HCT116 (cell line): ENCODE data around the gene DRD4. TPM values are rescaled to one million over a fixed set of nuclear protein-coding genes. Genes with fewer than 3 reads are reported as not detected.

Source experiments
- ATAC-seq: fragments of 200-7000 bp; cut with Tn5 transposase; 2 replicates; pipeline ENCODE4 v1.9.1; 2020; ENCODE audit warnings: mild to moderate bottlenecking, moderate library complexity
- BruUV-seq: library from RNA; stranded (reverse); fragments of 400-500 nt; replicated peaks from 2 replicates; lab custom pipeline; 2021; lab: Mats Ljungman, UMichigan
- CTCF ChIA-PET: fragments of 300-600 bp; sonication (Branson Sonifier 250); formaldehyde crosslinking; loops from one replicate; lab custom pipeline; 2021; ENCODE audit warnings: antibody characterized with exemption; lab: Charles Lee
- POLR2A ChIA-PET: fragments of 300-600, 350-600 bp; sonication (Branson Sonifier 250); formaldehyde crosslinking; loops from one replicate; lab custom pipeline; 2021; ENCODE audit warnings: antibody characterized with exemption; lab: Charles Lee
- RAD21 ChIA-PET, 2 experiments: fragments of 300-600 bp; sonication (Branson Sonifier 250); formaldehyde crosslinking; loops; one replicate each; lab custom pipeline; 2023; ENCODE audit warnings: low total read pairs in 2 of 2; ENCODE audit not compliant: uncharacterized antibody in 2 of 2, unreplicated experiment in 2 of 2, low non-redundant PET in 1 of 2; lab: Charles Lee
- DNase-seq: peaks from one replicate; pipeline ENCODE4 v3.0.0-alpha.2; 2010; ENCODE audit warnings: low read depth, low spot score
- H2AFZ ChIP-seq: fragments of 200-600 bp; shearing (Covaris generic), sonication (generic); 2 replicates; pipeline ENCODE4 v1.6.1; 2017; ENCODE audit warnings: low read depth, mixed run types, mixed read lengths, antibody characterized with exemption, low read length; ENCODE audit not compliant: poor library complexity, severe bottlenecking
- H3K27ac ChIP-seq: 2 replicates; pipeline ENCODE4 v1.5.1; 2012; ENCODE audit warnings: low read depth, low read length
- H3K27me3 ChIP-seq: fragments of 200-600 bp; sonication (generic); 2 replicates; pipeline ENCODE4 v1.6.1; 2016; ENCODE audit warnings: mixed run types, low read length, mixed read lengths; ENCODE audit not compliant: insufficient read depth
- H3K36me3 ChIP-seq, 2 experiments: fragments of 200-500 bp in 1 of 2; fragments of 200-600 bp in 1 of 2; sonication (Bioruptor generic) in 1 of 2; sonication (generic) in 1 of 2; 2 replicates each; pipeline versions ENCODE4 v1.5.1 to v1.6.1; 2014 to 2016; ENCODE audit warnings: low read length in 2 of 2, inconsistent platforms in 1 of 2, mixed read lengths in 1 of 2, mixed run types in 1 of 2; ENCODE audit not compliant: insufficient read depth in 2 of 2, control insufficient read depth in 1 of 2
- H3K4me1 ChIP-seq, 2 experiments: fragments of 200-600 bp in 1 of 2; sonication (generic) in 1 of 2; 2 replicates each; pipeline versions ENCODE4 v1.5.1 to v1.6.1; 2012 to 2017; ENCODE audit warnings: low read length in 2 of 2, inconsistent platforms in 1 of 2, mild to moderate bottlenecking in 1 of 2, mixed read lengths in 1 of 2, mixed run types in 1 of 2, moderate library complexity in 1 of 2; ENCODE audit not compliant: insufficient read depth in 2 of 2, control insufficient read depth in 1 of 2
- H3K4me2 ChIP-seq: fragments of 200-600 bp; sonication (generic); 2 replicates; pipeline ENCODE4 v1.6.1; 2017; ENCODE audit warnings: mixed run types, low read length, mixed read lengths
- H3K4me3 ChIP-seq, 2 experiments: fragments of 200-600 bp in 1 of 2; sonication (generic) in 1 of 2; replicated peaks in 1 of 2; 2 replicates each; pipeline ENCODE4 v1.5.1; 2011 to 2016; ENCODE audit warnings: low read length in 2 of 2, control low read depth in 1 of 2, low read depth in 1 of 2, mild to moderate bottlenecking in 1 of 2, mixed read lengths in 1 of 2, mixed run types in 1 of 2
- H3K79me2 ChIP-seq: fragments of 200-600 bp; sonication (generic); 2 replicates; pipeline ENCODE4 v1.6.1; 2017; ENCODE audit warnings: mild to moderate bottlenecking, mixed run types, low read length, moderate library complexity, mixed read lengths; ENCODE audit not compliant: insufficient read depth
- H3K9ac ChIP-seq: fragments of 200-600 bp; sonication (generic); 2 replicates; pipeline ENCODE4 v1.6.1; 2016; ENCODE audit warnings: low read length, mixed read lengths
- H3K9me2 ChIP-seq: fragments of 200-600 bp; sonication (generic), shearing (Covaris generic); 2 replicates; pipeline ENCODE4 v1.6.1; 2017; ENCODE audit warnings: mixed run types, mild to moderate bottlenecking, moderate library complexity; ENCODE audit not compliant: insufficient read depth
- H3K9me3 ChIP-seq, 2 experiments: fragments of 200-500 bp in 1 of 2; fragments of 200-600 bp in 1 of 2; sonication (Bioruptor generic) in 1 of 2; sonication (generic) in 1 of 2; 2 replicates each; pipeline ENCODE4 v1.6.1; 2014 to 2017; ENCODE audit warnings: low read length in 2 of 2, mixed read lengths in 2 of 2, inconsistent platforms in 1 of 2, low read depth in 1 of 2, mild to moderate bottlenecking in 1 of 2, mixed run types in 1 of 2, moderate library complexity in 1 of 2; ENCODE audit not compliant: control insufficient read depth in 1 of 2, insufficient read depth in 1 of 2
- H4K20me1 ChIP-seq: fragments of 200-600 bp; sonication (generic), shearing (Covaris generic); 2 replicates; pipeline ENCODE4 v1.6.1; 2017; ENCODE audit warnings: mixed run types, mild to moderate bottlenecking, moderate library complexity; ENCODE audit not compliant: insufficient read depth
- CBX3 ChIP-seq: IDR thresholded peaks from 2 replicates; pipeline ENCODE4 v1.6.1; 2012; ENCODE audit warnings: low read depth
- CTCF ChIP-seq, 3 experiments: fragments of 200-600 bp in 1 of 3; sonication (generic) in 1 of 3; IDR thresholded peaks in 2 of 3; conservative IDR thresholded peaks in 1 of 3; 2 replicates each; pipeline ENCODE4 v1.5.1; 2012 to 2017; ENCODE audit warnings: low read depth in 2 of 3, low read length in 2 of 3, antibody characterized with exemption in 1 of 3, borderline replicate concordance in 1 of 3, control low read depth in 1 of 3, mild to moderate bottlenecking in 1 of 3, mixed read lengths in 1 of 3, mixed run types in 1 of 3, moderate library complexity in 1 of 3; ENCODE audit not compliant: insufficient read depth in 1 of 3
- EGR1 ChIP-seq: IDR thresholded peaks from 2 replicates; pipeline ENCODE4 v1.6.1; 2012; ENCODE audit warnings: low read depth
- ELF1 ChIP-seq: IDR thresholded peaks from 2 replicates; pipeline ENCODE4 v1.6.1; 2012; ENCODE audit warnings: low read depth, borderline replicate concordance
- FOSL1 ChIP-seq: IDR thresholded peaks from 2 replicates; pipeline ENCODE4 v1.6.1; 2012; ENCODE audit warnings: low read depth
- MAX ChIP-seq: IDR thresholded peaks from 2 replicates; pipeline ENCODE4 v1.6.1; 2012
- POLR2AphosphoS5 ChIP-seq: IDR thresholded peaks from 2 replicates; pipeline ENCODE4 v1.6.1; 2011; ENCODE audit warnings: mild to moderate bottlenecking, low read depth, low read length, moderate library complexity
- RAD21 ChIP-seq: IDR thresholded peaks from 2 replicates; pipeline ENCODE4 v1.6.1; 2012; ENCODE audit warnings: low read depth, mild to moderate bottlenecking
- SIN3A ChIP-seq: IDR thresholded peaks from 2 replicates; pipeline ENCODE4 v1.6.1; 2012; ENCODE audit warnings: low read depth
- SP1 ChIP-seq: IDR thresholded peaks from 2 replicates; pipeline ENCODE4 v1.6.1; 2012; ENCODE audit warnings: low read depth
- SRF ChIP-seq: IDR thresholded peaks from 2 replicates; pipeline ENCODE4 v1.6.1; 2012; ENCODE audit warnings: low read depth
- YY1 ChIP-seq: IDR thresholded peaks from 2 replicates; pipeline ENCODE4 v1.6.1; 2011; ENCODE audit warnings: low read length, low read depth, moderate library complexity, mild to moderate bottlenecking; ENCODE audit not compliant: insufficient replicate concordance; ENCODE audit errors: extremely low read depth
- ZFX ChIP-seq: fragments of 450-650 bp; IDR thresholded peaks from 2 replicates; pipeline ENCODE4 v1.6.1; 2017
- intact Hi-C: fragments of 100-400 bp; cut with micrococcal nuclease; formaldehyde crosslinking; loops from 2 replicates; pipeline ENCODE4 v1.10.0; 2022
- total RNA-seq: library from RNA; stranded (reverse); gene quantifications from one replicate; pipeline ENCODE4 v1.2.1, GENCODE V29; 2021; ENCODE audit not compliant: unreplicated experiment
- TF ChIP-seq, protein P1 (sequence below): IDR thresholded peaks from 2 replicates; pipeline ENCODE4 v1.6.1; 2012; ENCODE audit warnings: low read depth
- TF ChIP-seq, protein P2 (sequence below): IDR thresholded peaks from 2 replicates; pipeline ENCODE4 v1.6.1; 2012

DRD4 gene
- total RNA-seq, 1 experiment from 2014 or later, result 2.4 TPM

DNA sequence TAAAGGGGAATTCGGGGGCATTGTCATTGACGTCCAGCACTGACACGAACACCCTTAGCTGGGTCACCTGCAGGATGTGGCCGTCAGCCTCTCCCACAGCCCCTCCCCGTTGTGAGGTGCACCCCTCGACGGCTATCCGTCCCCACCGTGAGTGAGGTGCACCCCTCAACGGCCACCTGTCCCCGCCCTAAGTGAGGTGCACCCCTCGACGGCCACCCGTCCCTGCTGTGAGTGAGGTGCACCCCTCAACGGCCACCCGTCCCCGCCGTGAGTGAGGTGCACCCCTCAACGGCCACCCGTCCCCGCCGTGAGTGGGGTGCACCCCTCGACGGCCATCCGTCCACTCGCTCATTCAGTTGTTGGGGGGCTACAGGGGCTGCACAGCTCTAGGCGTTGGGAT is 15.2 kb upstream of the DRD4 start:
- H3K27me3 ChIP-seq, result no peaks in the 10 kb centered on the region
- H3K4me2 ChIP-seq, result no peak overlapping the region
- no peak overlapping the region for H3K4me3 ChIP-seq
- BruUV-seq, result no TSS peak
- no peak for TF ChIP-seq YY1
- no peak for TF ChIP-seq POLR2AphosphoS5
- TF ChIP-seq FOSL1, result no peak
- no peak for TF ChIP-seq ELF1
- TF ChIP-seq, protein P1, sequence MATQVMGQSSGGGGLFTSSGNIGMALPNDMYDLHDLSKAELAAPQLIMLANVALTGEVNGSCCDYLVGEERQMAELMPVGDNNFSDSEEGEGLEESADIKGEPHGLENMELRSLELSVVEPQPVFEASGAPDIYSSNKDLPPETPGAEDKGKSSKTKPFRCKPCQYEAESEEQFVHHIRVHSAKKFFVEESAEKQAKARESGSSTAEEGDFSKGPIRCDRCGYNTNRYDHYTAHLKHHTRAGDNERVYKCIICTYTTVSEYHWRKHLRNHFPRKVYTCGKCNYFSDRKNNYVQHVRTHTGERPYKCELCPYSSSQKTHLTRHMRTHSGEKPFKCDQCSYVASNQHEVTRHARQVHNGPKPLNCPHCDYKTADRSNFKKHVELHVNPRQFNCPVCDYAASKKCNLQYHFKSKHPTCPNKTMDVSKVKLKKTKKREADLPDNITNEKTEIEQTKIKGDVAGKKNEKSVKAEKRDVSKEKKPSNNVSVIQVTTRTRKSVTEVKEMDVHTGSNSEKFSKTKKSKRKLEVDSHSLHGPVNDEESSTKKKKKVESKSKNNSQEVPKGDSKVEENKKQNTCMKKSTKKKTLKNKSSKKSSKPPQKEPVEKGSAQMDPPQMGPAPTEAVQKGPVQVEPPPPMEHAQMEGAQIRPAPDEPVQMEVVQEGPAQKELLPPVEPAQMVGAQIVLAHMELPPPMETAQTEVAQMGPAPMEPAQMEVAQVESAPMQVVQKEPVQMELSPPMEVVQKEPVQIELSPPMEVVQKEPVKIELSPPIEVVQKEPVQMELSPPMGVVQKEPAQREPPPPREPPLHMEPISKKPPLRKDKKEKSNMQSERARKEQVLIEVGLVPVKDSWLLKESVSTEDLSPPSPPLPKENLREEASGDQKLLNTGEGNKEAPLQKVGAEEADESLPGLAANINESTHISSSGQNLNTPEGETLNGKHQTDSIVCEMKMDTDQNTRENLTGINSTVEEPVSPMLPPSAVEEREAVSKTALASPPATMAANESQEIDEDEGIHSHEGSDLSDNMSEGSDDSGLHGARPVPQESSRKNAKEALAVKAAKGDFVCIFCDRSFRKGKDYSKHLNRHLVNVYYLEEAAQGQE, result no peak
- no peak for TF ChIP-seq SP1
- TF ChIP-seq ZFX, result no peak
- TF ChIP-seq, protein P2, sequence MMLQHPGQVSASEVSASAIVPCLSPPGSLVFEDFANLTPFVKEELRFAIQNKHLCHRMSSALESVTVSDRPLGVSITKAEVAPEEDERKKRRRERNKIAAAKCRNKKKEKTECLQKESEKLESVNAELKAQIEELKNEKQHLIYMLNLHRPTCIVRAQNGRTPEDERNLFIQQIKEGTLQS, result no peak
- no peak for TF ChIP-seq MAX
- no peak for TF ChIP-seq EGR1
- TF ChIP-seq CBX3, result no peak
- TF ChIP-seq SRF, result no peak
- TF ChIP-seq CTCF (IDR thresholded peaks at IDR 0.05 in 2 of 3, conservative IDR thresholded peaks at IDR 0.05 in 1 of 3; ENCODE audit: borderline replicate concordance in 1 of 3, insufficient read depth in 1 of 3, low read depth in 2 of 3, low read length in 2 of 3), result no peak
- TF ChIP-seq SIN3A, result no peak
- TF ChIP-seq RAD21, result no peak
- H3K9me2 ChIP-seq, result no peaks in the 10 kb centered on the region
- peaks cover 2% of the 10 kb centered on the region; the same call in 1 of the 2 replicates for H3K79me2 ChIP-seq
- no peaks in the 10 kb centered on the region for H3K9me3 ChIP-seq
- no peak overlapping the region for H3K9ac ChIP-seq
- intact Hi-C loops, result no loop called here
- no peak for ATAC-seq
- ChIA-PET POLR2A (no interaction called here), CTCF (no interaction called here), RAD21 (no interaction called here)
- H2AFZ ChIP-seq, result no peak overlapping the region
- H3K27ac ChIP-seq, result no peak overlapping the region
- H3K36me3 ChIP-seq, result peaks cover 3 to 4% of the 10 kb centered on the region in 2 experiments; a peak in 2 of 4 replicates
- H3K4me1 ChIP-seq, result peaks cover 0 to 14% of the 10 kb centered on the region in 2 experiments; a peak in 2 of 4 replicates
- H4K20me1 ChIP-seq, result no peaks in the 10 kb centered on the region
- no peak for DNase-seq
